Measurements from ENCODE around the gene KAT7.

KAT7 gene

GRCh38 chr17:49821916-49822315 lies 33.4 kb downstream of the KAT7 start:
- no peaks in the 10 kb centered on the region for H3K27me3 ChIP-seq (ENCODE audit: low read length)
- H3F3A ChIP-seq (ENCODE audit: insufficient read depth), result no peaks in the 10 kb centered on the region
- no peak overlapping the region for H3K4me2 ChIP-seq (ENCODE audit: low read depth, low read length, poor library complexity, severe bottlenecking)
- H4K20me1 ChIP-seq (ENCODE audit: low read depth, low read length), result no peaks in the 10 kb centered on the region
- H3K27ac ChIP-seq (ENCODE audit: low read depth, low read length), result no peak overlapping the region
- H3K9me2 ChIP-seq (replicated peaks; ENCODE audit: insufficient read depth, low read length), result no peaks in the 10 kb centered on the region
- no peak overlapping the region for H2AFZ ChIP-seq (ENCODE audit: low read depth, low read length, severe bottlenecking)
- H3K9ac ChIP-seq (ENCODE audit: low read length), result no peak overlapping the region
- H3K36me3 ChIP-seq (ENCODE audit: low read length), result peaks cover 38% of the 10 kb centered on the region
- H3K9me3 ChIP-seq (ENCODE audit: insufficient read depth, low read length), result no peaks in the 10 kb centered on the region
- H3K79me2 ChIP-seq (ENCODE audit: insufficient read depth, low read length), result no peaks in the 10 kb centered on the region; the same call in 1 of the 2 replicates
- TF ChIP-seq EZH2phosphoT487 (conservative IDR thresholded peaks at IDR 0.05; ENCODE audit: low read length) (no peak), CTCF (IDR thresholded peaks at IDR 0.05; ENCODE audit: insufficient read depth, low read length, poor library complexity, severe bottlenecking) (no peak)
- no peak overlapping the region for H3K4me3 ChIP-seq (ENCODE audit: insufficient read depth, low read length, poor library complexity, severe bottlenecking)

- Histone ChIP-seq H3K36me3 (ENCODE audit: low read length) (peaks cover 33% of the 10 kb centered on the region), H3K9me3 (ENCODE audit: insufficient read depth, low read length) (no peaks in the 10 kb centered on the region), H3K9me2 (replicated peaks; ENCODE audit: insufficient read depth, low read length) (no peaks in the 10 kb centered on the region), H3F3A (ENCODE audit: insufficient read depth) (no peaks in the 10 kb centered on the region), H3K4me2 (ENCODE audit: low read depth, low read length, poor library complexity, severe bottlenecking) (no peak overlapping the region), H3K27me3 (ENCODE audit: low read length) (no peaks in the 10 kb centered on the region), H3K27ac (ENCODE audit: low read depth, low read length) (no peak overlapping the region), H3K9ac (ENCODE audit: low read length) (no peak overlapping the region), H4K20me1 (ENCODE audit: low read depth, low read length) (no peaks in the 10 kb centered on the region), H3K4me3 (ENCODE audit: insufficient read depth, low read length, poor library complexity, severe bottlenecking) (no peak overlapping the region), H3K79me2 (ENCODE audit: insufficient read depth, low read length) (no peaks in the 10 kb centered on the region; the same call in 1 of the 2 replicates), H2AFZ (ENCODE audit: low read depth, low read length, severe bottlenecking) (no peak overlapping the region)
- TF ChIP-seq EZH2phosphoT487 (conservative IDR thresholded peaks at IDR 0.05; ENCODE audit: low read length) (no peak), CTCF (IDR thresholded peaks at IDR 0.05; ENCODE audit: insufficient read depth, low read length, poor library complexity, severe bottlenecking) (no peak)
Measured at GRCh38 chr17:49822829-49823228, 34.3 kb downstream of the KAT7 start.

- TF ChIP-seq CTCF (IDR thresholded peaks at IDR 0.05; ENCODE audit: insufficient read depth, low read length, poor library complexity, severe bottlenecking), result no peak
- no peak for TF ChIP-seq EZH2phosphoT487 (conservative IDR thresholded peaks at IDR 0.05; ENCODE audit: low read length)
- no peaks in the 10 kb centered on the region for H3K27me3 ChIP-seq (ENCODE audit: low read length)
- H3K79me2 ChIP-seq (ENCODE audit: insufficient read depth, low read length), result no peaks in the 10 kb centered on the region; the same call in 1 of the 2 replicates
- H4K20me1 ChIP-seq (ENCODE audit: low read depth, low read length), result no peaks in the 10 kb centered on the region
- H3K4me2 ChIP-seq (ENCODE audit: low read depth, low read length, poor library complexity, severe bottlenecking), result no peak overlapping the region
- no peak overlapping the region for H3K27ac ChIP-seq (ENCODE audit: low read depth, low read length)
- H3F3A ChIP-seq (ENCODE audit: insufficient read depth), result no peaks in the 10 kb centered on the region
- no peaks in the 10 kb centered on the region for H3K9me3 ChIP-seq (ENCODE audit: insufficient read depth, low read length)
- H3K9me2 ChIP-seq (replicated peaks; ENCODE audit: insufficient read depth, low read length), result no peaks in the 10 kb centered on the region
- no peak overlapping the region for H3K9ac ChIP-seq (ENCODE audit: low read length)
- no peak overlapping the region for H2AFZ ChIP-seq (ENCODE audit: low read depth, low read length, severe bottlenecking)
- peaks cover 33% of the 10 kb centered on the region for H3K36me3 ChIP-seq (ENCODE audit: low read length)
- no peak overlapping the region for H3K4me3 ChIP-seq (ENCODE audit: insufficient read depth, low read length, poor library complexity, severe bottlenecking)
Measured at GRCh38 chr17:49823614-49824013, 35.1 kb downstream of the KAT7 start.
